GM12891 (cell line): Measurements from ENCODE around the gene SHROOM3.

Experiments
- DNase-seq: peaks from one replicate; pipeline ENCODE4 v3.0.0; 2011; ENCODE audit warnings: low spot score; ENCODE audit not compliant: insufficient read length
- FAIRE-seq: peaks from 2 replicates; lab custom pipeline; 2011; peaks lifted over from hg19 to GRCh38; lab: Jason Lieb, UNC
- PAX5 ChIP-seq: IDR thresholded peaks from 2 replicates; pipeline ENCODE4 v1.6.1; 2011; ENCODE audit warnings: low read length, moderate library complexity, mild to moderate bottlenecking; ENCODE audit not compliant: insufficient read depth, severe bottlenecking
- POLR2A ChIP-seq: IDR thresholded peaks from 2 replicates; pipeline ENCODE4 v1.6.1; 2011; ENCODE audit warnings: low read depth, low read length, control low read depth
- POLR2AphosphoS5 ChIP-seq: IDR thresholded peaks from 2 replicates; pipeline ENCODE4 v1.6.1; 2011; ENCODE audit warnings: low read depth, low read length, control low read depth
- POU2F2 ChIP-seq: IDR thresholded peaks from 2 replicates; pipeline ENCODE4 v1.6.1; 2011; ENCODE audit warnings: low read depth, mild to moderate bottlenecking, control low read depth, low read length, moderate library complexity
- SPI1 ChIP-seq: IDR thresholded peaks from 2 replicates; pipeline ENCODE4 v1.6.1; 2011; ENCODE audit warnings: low read depth, low read length, control low read depth
- TAF1 ChIP-seq: IDR thresholded peaks from 2 replicates; pipeline ENCODE4 v1.6.1; 2011; ENCODE audit warnings: low read depth, low read length, control low read depth

Gene SHROOM3

DNA sequence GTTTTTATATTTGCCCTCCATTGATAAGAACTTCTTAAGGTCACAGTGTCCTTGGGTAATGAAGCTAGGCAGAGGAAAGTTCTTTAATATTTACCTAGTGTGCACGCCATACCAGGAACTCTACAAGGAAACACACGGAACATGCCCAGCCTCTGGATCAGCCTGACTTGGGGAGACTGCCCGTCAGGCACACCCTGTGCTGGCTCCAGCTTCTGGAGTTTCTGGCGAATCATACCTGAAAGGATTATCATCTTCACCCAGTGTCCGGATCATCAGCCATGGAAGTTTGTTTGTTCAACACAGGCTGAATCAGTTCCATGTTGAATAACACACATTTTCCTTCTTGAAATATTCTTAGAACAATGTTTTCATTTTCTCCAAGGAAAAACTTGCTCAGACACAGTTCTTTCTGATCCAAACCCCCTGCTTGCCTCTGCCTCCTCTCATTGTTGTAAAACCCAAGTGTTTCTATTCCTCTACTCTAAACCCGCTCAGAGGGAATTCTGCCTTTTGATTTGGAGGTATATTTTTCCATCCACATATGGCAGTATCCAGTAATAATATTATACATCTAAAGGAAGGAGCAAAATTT lies 176.7 kb downstream of the SHROOM3 start:
- TF ChIP-seq PAX5 = no peak
- no peak for TF ChIP-seq POLR2A
- TF ChIP-seq POU2F2 = no peak
- TF ChIP-seq SPI1 = no peak
- TF ChIP-seq POLR2AphosphoS5 = no peak
- TF ChIP-seq TAF1 = no peak
- DNase-seq = no peak
- FAIRE-seq = no peak

GRCh38 chr4:76614589-76614988 lies 179.6 kb downstream of the SHROOM3 start:
- FAIRE-seq = no peak
- DNase-seq = no peak
- TF ChIP-seq POLR2AphosphoS5 = no peak
- TF ChIP-seq POLR2A = no peak
- no peak for TF ChIP-seq PAX5
- no peak for TF ChIP-seq SPI1

DNA sequence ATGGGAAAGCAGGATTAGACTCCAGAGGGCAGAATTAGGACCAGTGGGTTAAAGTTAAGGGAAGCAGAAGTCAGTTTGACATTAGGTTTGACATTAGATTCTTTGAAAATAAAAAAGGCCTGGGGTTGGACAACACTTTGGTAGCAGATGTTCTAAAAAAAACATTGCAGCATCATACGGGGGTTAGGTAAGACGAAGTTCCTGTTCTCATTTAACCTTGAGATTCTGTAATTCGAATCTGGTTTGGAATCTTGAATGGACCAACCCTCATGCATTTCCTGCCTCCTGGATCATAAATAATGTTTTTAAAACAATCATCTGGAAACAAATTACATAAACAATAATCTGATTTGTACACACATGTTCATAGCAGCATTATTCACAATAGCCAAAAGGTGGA lies 181.0 kb downstream of the SHROOM3 start:
- FAIRE-seq = no peak

GRCh38 chr4:76616526-76616925 lies 181.5 kb downstream of the SHROOM3 start:
- no peak for FAIRE-seq
- TF ChIP-seq POLR2A (no peak), POLR2AphosphoS5 (no peak), TAF1 (no peak), PAX5 (no peak)
- no peak for DNase-seq

More for the DNA sequence above, 181.0 kb downstream of the SHROOM3 start:
- no peak for DNase-seq
- TF ChIP-seq POLR2AphosphoS5 (no peak), SPI1 (no peak), PAX5 (no peak), TAF1 (no peak), POU2F2 (no peak), POLR2A (no peak)

- no peak for TF ChIP-seq SPI1
- DNase-seq (no peak), FAIRE-seq (no peak)
These were observed 185.9 kb downstream of the SHROOM3 start for GRCh38 chr4:76620723-76621468.

DNA sequence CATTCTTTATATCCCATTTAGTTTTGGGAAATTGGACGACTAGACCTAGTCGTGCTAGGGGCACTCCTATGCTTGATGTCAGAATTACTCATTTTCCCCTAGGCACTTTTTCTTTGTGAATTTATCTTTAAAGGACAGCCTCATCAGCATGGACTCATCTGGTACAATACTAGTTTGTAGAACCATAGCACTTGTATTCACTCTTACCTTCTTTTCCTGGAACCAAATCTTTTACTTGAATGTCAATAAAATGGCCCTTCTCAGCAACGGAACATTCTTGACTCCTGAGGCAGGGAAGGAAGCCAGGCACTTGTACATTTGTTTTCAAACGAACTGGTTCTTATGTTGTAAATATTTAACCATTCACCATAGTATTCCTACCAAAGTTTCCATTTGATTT lies 187.1 kb downstream of the SHROOM3 start:
- FAIRE-seq (no peak), DNase-seq (no peak)
- TF ChIP-seq POLR2A = no peak
- TF ChIP-seq POLR2AphosphoS5 = no peak
- TF ChIP-seq TAF1 = no peak

DNA sequence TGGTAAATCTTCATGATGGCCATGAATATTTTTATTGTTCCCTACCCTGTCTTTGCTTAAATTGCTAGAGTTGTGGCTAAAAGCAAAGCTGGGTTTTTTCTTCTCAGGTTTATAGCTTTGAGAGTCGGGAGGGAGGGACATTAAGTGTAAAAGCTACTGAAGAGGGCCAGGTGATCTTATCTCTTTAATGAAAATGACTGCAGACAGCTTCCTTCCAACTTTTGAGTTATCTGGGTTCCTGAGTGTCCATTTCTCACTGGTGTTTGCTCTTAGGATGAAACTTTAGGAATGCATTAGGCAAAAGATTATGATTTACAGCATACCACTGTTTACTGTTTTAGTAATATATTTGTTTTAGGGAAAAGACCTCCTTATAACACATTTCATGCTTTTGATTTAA lies 187.7 kb downstream of the SHROOM3 start:
- FAIRE-seq (no peak), DNase-seq (no peak)
- TF ChIP-seq POU2F2 = no peak
- TF ChIP-seq POLR2A = no peak

DNA sequence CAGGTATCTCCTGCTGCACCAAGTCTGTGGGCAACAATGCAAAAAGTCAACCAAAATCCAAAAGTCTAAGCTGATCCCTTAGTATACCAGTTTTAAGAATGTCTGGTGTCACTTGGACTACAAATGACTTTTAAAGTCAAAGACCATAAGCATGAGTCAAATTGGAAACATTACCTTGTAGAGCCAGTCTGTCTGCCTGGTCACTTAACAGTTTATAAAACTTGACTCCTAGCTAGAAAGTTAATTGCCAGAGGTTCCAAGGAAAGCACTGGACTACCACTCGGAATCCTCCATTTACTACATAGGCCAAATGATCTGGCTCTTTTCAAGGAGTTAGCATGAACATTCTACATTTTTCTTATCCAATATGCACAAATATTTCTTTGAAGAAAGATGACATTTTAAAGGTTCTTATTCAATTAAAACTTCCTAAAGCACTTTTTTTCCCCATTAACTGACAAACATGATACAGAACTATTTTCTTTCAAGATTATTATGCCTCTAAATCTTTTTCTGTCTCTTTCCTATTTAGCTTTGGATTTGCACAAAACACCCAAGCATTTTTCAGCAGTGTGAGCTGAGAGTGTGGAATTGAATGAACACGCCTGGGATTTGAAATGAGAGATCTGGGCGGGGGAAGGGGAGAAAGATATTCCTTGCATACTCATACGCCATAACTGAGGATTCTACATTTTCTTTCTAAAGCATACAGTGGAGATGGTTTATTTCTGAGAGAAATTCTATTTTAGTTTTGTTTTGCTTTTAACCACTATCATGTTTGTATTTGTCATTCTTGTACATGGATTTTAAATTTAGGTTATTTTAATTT lies 188.4 kb downstream of the SHROOM3 start:
- no peak for DNase-seq

GRCh38 chr4:76624241-76624681 lies 189.2 kb downstream of the SHROOM3 start:
- FAIRE-seq = no peak
- DNase-seq = no peak
- TF ChIP-seq POLR2AphosphoS5 (no peak), POU2F2 (no peak), SPI1 (no peak), POLR2A (no peak), TAF1 (no peak), PAX5 (no peak)

More for the DNA sequence above, 188.4 kb downstream of the SHROOM3 start:
- FAIRE-seq = no peak
- TF ChIP-seq POLR2AphosphoS5 = no peak
- TF ChIP-seq SPI1 = no peak
- TF ChIP-seq POLR2A = no peak
- no peak for TF ChIP-seq PAX5
- TF ChIP-seq POU2F2 = no peak
- TF ChIP-seq TAF1 = no peak

DNA sequence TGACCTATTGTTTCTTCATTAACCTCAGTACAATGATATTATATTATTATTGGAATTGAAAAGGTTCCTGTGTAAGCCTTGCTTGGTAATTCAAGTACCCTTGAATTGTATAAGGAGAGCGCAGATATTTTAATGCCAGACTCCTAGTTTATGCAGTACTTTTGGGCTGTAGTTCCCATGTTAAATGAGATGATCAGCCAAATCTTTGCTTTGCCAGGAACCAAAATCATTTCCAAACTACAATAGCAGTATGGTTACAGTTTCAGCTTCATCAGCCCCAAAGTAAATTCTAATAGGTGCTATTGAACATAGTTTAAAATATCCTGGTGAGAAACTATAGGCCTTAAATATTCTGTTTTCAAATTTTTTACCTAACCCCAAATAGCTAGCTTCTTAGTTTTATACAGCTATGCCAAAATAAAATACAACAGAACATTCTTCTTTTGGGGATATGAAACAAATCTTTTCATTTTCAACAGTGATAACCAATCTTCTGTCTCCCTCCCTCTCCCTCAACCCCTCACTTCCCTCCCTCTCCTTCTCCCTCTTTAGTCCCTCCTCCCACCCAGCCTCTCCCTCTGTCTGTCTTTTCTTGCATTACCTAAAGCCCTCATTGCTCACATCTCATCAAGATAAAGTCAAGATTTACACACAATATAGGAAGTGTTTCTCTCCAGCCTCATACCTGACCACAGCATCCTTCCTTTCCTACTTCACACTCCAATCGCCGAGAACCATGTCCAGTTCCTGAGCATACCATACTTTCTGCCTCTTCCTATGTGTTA lies 190.1 kb downstream of the SHROOM3 start:
- TF ChIP-seq POLR2AphosphoS5 (no peak), TAF1 (no peak), PAX5 (no peak), POLR2A (no peak), SPI1 (no peak), POU2F2 (no peak)
- FAIRE-seq (no peak), DNase-seq (no peak)
